GM21526 (cell line): ENCODE measurements around the gene SNX9.
"Not testable (repeated sequence)": the region's sequence is repeated elsewhere in the genome, so short reads cannot be mapped to it uniquely, and the experiment has no call there.

Experiments used
- ATAC-seq: cut with Tn5 transposase; IDR thresholded peaks from one replicate; pipeline ENCODE4 v1.9.1; 2021; ENCODE audit warnings: moderate library complexity; ENCODE audit not compliant: unreplicated experiment, low FRiP score

SNX9 gene

GRCh38 chr6:157879873-157880254, 56.8 kb downstream of the SNX9 start:
- ATAC-seq = peak; percentile 37

DNA sequence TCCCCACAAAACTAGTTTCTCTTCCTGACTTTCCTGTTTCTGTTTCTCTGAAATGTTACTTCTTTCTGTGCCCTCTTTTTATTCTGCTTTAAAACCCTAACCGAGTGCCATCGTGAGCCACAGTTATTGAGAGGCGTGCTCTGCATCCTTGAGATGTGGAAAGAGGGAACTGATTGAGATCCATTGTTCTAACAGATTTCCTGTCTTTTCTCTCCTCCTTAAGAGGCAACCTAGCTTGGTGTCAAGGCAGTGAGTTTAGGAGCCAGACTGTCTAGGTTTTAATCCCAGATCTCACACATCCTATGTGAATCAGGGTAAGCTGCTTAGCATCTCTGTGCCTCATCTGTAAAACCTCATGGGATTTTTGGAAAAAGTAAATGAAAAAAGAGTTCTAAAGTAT, 57.5 kb downstream of the SNX9 start:
- ATAC-seq = no peak

DNA sequence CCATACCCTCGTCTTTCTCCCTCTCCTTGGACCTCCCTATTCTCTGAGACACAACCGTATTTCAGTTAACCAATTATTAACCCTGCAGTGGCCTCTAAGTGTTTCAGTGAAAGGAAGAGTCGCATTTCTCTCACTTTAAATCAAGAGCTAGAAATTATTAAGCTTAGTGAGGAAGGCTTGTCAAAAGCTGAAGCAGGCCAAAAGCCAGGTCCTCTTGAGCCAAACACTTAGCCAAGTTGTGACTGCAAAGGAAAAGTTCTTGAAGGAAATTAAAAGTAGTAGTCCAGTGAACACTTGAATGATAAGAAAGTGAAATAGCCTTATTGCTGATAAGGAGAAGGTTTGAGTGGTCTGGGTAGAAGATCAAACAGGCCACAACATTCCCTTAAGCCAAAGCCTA, 58.3 kb downstream of the SNX9 start:
- no peak for ATAC-seq

GRCh38 chr6:157884756-157885155, 61.7 kb downstream of the SNX9 start:
- ATAC-seq = no peak

- no peak for ATAC-seq
Measured at GRCh38 chr6:157885211-157885788, 62.3 kb downstream of the SNX9 start.

GRCh38 chr6:157885876-157886275, 62.8 kb downstream of the SNX9 start:
- ATAC-seq = no peak

DNA sequence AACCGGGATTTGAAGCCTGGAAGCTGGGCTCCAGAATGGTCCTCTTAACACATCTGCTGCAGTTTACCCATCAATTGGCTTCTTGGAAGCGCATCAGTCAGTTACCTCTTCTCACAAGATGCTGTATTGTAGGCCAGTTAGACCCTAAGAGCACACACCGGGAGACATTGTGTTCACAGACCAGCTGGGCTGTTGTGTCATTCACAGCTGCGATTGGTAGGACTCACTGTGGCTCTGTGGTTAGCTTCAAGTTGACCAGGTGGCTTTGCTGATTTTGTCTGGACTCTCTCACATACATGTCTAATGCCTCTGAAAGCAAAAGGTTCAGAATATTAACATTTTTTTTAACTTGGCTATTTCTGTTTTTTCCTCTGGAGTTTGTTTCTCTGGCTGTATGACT, 64.8 kb downstream of the SNX9 start:
- no peak for ATAC-seq

GRCh38 chr6:157891544-157892362, 68.7 kb downstream of the SNX9 start:
- no peak for ATAC-seq

- no peak for ATAC-seq
Measured at GRCh38 chr6:157892363-157892877, 69.4 kb downstream of the SNX9 start.

- ATAC-seq = no peak
Measured at GRCh38 chr6:157893238-157893637, 70.2 kb downstream of the SNX9 start.

DNA sequence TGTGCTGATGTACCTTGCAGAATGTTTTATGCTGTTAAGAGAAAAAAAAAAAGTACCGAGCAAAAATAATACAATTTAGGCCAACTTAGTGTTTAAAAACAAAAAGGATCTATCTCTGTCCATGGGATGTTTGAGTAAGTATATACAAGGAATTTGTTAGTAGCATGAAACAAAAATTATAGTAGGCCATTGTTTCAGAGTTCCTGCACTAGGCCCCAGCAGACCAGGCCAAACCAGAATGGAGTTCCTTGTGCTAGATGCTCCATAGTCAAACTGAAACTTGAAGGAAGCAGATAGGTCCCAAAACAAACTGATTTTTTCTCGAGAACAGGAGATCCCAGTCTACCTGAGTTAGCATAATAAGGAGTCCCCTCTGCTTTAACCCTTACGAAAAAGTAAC, 72.5 kb downstream of the SNX9 start:
- no peak for ATAC-seq

DNA sequence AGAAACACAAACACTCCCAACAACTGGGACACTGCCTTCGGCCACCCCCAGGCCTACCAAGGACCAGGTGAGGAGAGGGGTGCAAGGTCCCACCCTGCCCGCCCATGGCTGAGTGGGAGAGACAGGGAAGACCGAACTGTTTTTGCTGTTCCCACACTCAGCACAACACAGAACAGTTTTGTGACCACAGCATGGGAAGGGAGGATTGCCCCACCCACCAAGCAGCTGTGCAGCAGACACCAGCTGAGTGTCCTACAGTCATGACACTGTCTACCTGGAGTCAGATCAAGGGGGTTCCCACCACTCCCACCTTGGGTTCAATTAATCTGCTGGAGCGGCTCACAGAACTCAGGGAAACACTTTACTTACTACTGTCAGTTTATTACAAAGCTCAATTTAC, 73.9 kb downstream of the SNX9 start:
- no peak for ATAC-seq

- no peak for ATAC-seq
Measured at GRCh38 chr6:157898169-157898568, 75.1 kb downstream of the SNX9 start.

DNA sequence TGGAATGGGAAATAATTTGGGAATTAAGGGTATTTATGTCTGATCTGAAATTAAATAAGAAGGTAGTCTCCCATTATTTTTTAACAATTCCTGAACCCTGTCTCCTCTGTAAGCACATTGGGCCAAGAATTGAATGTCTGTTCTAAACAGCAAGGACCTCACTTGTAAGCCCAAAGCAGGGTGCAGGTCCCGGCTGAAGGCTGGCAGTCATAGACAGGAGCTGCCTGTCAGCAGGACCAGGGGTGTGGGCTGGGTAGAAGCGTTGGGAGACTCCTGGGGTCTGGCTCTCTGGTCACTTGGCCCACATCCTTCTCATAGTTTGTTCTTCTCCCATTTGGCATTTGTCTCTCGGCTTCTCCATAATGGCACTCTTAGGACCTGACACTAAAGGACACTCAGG, 75.6 kb downstream of the SNX9 start:
- no peak for ATAC-seq

DNA sequence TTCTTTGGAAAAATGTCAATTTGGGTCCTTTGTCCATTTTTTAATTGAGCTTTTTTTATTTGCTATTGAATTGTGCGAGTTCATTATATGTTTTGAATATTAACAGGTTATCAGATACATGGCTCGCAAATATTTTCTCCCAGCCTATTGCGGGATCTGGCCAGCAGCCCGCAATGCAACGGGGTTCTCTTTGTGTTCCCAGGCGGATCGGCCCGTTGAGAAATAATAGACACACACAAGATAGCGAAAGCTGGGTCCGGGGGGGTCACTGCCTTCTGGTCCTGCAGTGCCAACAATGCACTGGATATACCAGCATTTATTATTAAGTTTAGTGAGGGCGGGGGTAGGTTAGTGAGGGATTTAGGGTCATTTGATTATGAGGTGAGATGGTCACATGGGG, 77.2 kb downstream of the SNX9 start:
- not testable (repeated sequence) for ATAC-seq

- ATAC-seq = not testable (repeated sequence)
Measured at GRCh38 chr6:157900751-157901150, 77.7 kb downstream of the SNX9 start.

DNA sequence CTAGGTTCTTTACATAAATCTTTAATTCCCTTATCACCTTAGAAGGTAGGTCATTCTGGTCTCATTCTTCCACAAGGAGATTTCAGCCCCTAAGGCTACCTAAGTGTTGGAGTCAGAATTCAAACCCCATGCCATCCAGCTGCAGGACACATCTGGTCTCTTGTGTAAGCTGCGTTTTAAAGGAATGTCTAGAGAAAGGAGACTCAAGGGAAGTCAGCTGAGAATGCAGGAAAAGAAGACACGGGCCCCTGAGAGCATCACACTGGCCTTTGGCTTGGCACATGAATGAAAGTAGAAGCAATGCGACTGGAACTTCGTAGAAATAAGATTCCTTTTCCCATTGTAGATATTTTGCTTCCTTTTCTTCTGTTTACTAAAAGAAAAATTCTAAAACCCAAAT, 82.0 kb downstream of the SNX9 start:
- ATAC-seq = no peak

- no peak for ATAC-seq
Measured at GRCh38 chr6:157905590-157906342, 82.7 kb downstream of the SNX9 start.

DNA sequence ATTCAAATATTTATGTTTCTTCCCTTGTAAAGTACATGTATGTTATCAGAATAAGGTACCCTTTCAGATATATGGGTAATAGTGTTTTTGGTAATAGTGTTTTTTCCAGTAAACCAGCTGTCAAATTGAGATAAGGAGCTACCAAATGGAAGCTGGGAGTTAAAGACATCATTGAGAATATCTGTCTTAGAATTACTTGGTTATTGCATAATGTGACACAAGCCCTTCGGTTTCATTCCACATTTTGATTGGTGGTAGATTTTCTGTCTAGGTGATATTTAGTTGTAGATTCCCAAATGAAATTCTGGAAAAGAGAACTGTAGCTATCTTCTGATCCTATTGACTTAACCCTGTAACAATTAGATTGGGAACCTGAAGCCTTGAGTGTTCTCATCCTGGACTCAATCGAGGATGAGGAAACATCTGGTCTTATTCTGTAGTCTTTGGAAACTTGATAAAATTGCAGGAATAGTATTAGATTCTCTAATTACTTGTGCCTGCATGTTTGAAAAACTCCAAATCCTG, 83.6 kb downstream of the SNX9 start:
- ATAC-seq = no peak

DNA sequence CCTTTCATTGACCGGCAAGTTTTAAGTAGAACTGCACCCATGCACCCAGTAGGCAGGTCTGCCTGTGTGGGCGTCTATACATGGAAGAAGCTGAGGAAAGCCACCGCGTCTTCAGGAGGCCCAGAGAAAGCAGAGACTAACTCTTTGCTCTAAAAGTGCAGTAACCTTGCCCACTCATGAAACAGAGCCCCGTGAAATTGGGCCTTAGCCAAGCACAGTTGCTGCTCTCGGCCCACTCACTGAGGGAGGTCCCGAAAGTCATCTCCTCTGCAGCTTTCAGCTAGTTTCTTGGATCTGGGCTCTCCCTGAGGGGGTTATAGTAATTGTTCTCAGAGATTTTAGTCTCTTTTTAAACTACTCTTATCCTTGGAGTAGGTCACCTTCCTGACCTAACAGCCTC, 84.6 kb downstream of the SNX9 start:
- no peak for ATAC-seq
